Measurements from ENCODE around the gene SPINDOC. TPM values are rescaled to one million over a fixed set of nuclear protein-coding genes. Genes with fewer than 3 reads are reported as not detected.

Gene SPINDOC
- total RNA-seq, 2 experiments from 2014 or later, result 4.0 to 4.8 TPM

- Histone ChIP-seq H3K27me3 (ENCODE audit: control insufficient read depth in 1 of 2, insufficient read depth in 2 of 2, low read length in 2 of 2) (no peaks in the 10 kb centered on the region), H3K9me3 (ENCODE audit: control insufficient read depth in 1 of 2, insufficient read depth in 1 of 2, low read length in 2 of 2) (no peaks in the 10 kb centered on the region), H3K27ac (ENCODE audit: low read depth in 1 of 2, low read length in 2 of 2) (no peak overlapping the region), H3K36me3 (ENCODE audit: insufficient read depth, low read length) (peaks cover 47% of the 10 kb centered on the region), H3K4me1 (ENCODE audit: insufficient read depth, low read length) (peaks cover 83% of the 10 kb centered on the region), H3K4me3 (ENCODE audit: low read length) (no peak overlapping the region)
- H3K27ac Mint-ChIP-seq, result peak overlapping the region; percentile 47
- no peaks in the 10 kb centered on the region for H3K27me3 Mint-ChIP-seq
- CTCF ChIA-PET, result interaction anchor here (2.2 kb wide), 1 partner anchor 101 kb away, joined by 8 read pairs; no protein-coding TSS in a partner anchor
- peaks cover 76% of the 10 kb centered on the region for H3K36me3 Mint-ChIP-seq (ENCODE audit: low read depth)
- H3K4me1 Mint-ChIP-seq (ENCODE audit: low read depth), result peaks cover 83% of the 10 kb centered on the region
- H3K9me3 Mint-ChIP-seq, result no peaks in the 10 kb centered on the region
- TF ChIP-seq CTCF (IDR thresholded peaks at IDR 0.05), result no peak
- POLR2A ChIA-PET, result interaction anchor here (1.0 to 2.4 kb wide), 2 partner anchors 43 to 76 kb away, joined by 5 to 6 read pairs; no protein-coding TSS in a partner anchor
- intact Hi-C loops (cut with DNase I, micrococcal nuclease), result no loop called here
- H3K4me3 Mint-ChIP-seq, result no peak overlapping the region
- DNase-seq, result no peak
- no peak for ATAC-seq (ENCODE audit: poor library complexity)
Observed at GRCh38 chr11:63844836-63845235, 31.6 kb downstream of the SPINDOC start.

- Histone ChIP-seq H3K27me3 (ENCODE audit: control insufficient read depth in 1 of 2, insufficient read depth in 2 of 2, low read length in 2 of 2) (no peaks in the 10 kb centered on the region), H3K27ac (ENCODE audit: low read depth in 1 of 2, low read length in 2 of 2) (no peak overlapping the region), H3K4me3 (ENCODE audit: low read length) (no peak overlapping the region), H3K9me3 (ENCODE audit: control insufficient read depth in 1 of 2, insufficient read depth in 1 of 2, low read length in 2 of 2) (no peaks in the 10 kb centered on the region), H3K4me1 (ENCODE audit: insufficient read depth, low read length) (peaks cover 79% of the 10 kb centered on the region), H3K36me3 (ENCODE audit: insufficient read depth, low read length) (peaks cover 47% of the 10 kb centered on the region)
- Mint-ChIP-seq H3K9me3 (no peaks in the 10 kb centered on the region), H3K36me3 (ENCODE audit: low read depth) (peaks cover 76% of the 10 kb centered on the region), H3K27me3 (no peaks in the 10 kb centered on the region), H3K27ac (peak overlapping the region; percentile 47), H3K4me3 (no peak overlapping the region), H3K4me1 (ENCODE audit: low read depth) (peaks cover 86% of the 10 kb centered on the region)
- CTCF ChIA-PET, result interaction anchor here (2.2 kb wide), 1 partner anchor 101 kb away, joined by 8 read pairs; no protein-coding TSS in a partner anchor
- TF ChIP-seq CTCF (IDR thresholded peaks at IDR 0.05), result no peak
- DNase-seq (peak in 2 of 14 experiments; percentile 55 to 63), ATAC-seq (ENCODE audit: poor library complexity) (no peak)
- POLR2A ChIA-PET, result interaction anchor here (1.0 to 2.4 kb wide), 2 partner anchors 43 to 76 kb away, joined by 5 to 6 read pairs; no protein-coding TSS in a partner anchor
- intact Hi-C loops (cut with DNase I, micrococcal nuclease), result no loop called here
Observed at GRCh38 chr11:63845303-63845702, 32.0 kb downstream of the SPINDOC start.

GRCh38 chr11:63845911-63846310, 32.7 kb downstream of the SPINDOC start:
- Mint-ChIP-seq H3K36me3 (ENCODE audit: low read depth) (peaks cover 76% of the 10 kb centered on the region), H3K27ac (peak overlapping the region; percentile 47), H3K27me3 (no peaks in the 10 kb centered on the region), H3K4me1 (ENCODE audit: low read depth) (peaks cover 86% of the 10 kb centered on the region), H3K9me3 (no peaks in the 10 kb centered on the region), H3K4me3 (no peak overlapping the region)
- Histone ChIP-seq H3K36me3 (ENCODE audit: insufficient read depth, low read length) (peaks cover 47% of the 10 kb centered on the region), H3K9me3 (ENCODE audit: control insufficient read depth in 1 of 2, insufficient read depth in 1 of 2, low read length in 2 of 2) (no peaks in the 10 kb centered on the region), H3K27ac (ENCODE audit: low read depth in 1 of 2, low read length in 2 of 2) (no peak overlapping the region), H3K4me3 (ENCODE audit: low read length) (no peak overlapping the region), H3K27me3 (ENCODE audit: control insufficient read depth in 1 of 2, insufficient read depth in 2 of 2, low read length in 2 of 2) (no peaks in the 10 kb centered on the region), H3K4me1 (ENCODE audit: insufficient read depth, low read length) (peaks cover 79% of the 10 kb centered on the region)
- ATAC-seq (ENCODE audit: poor library complexity), result no peak
- POLR2A ChIA-PET, result interaction anchor here (2.4 kb wide), 1 partner anchor 42 kb away, joined by 6 read pairs; no protein-coding TSS in a partner anchor
- no peak for TF ChIP-seq CTCF (IDR thresholded peaks at IDR 0.05)
- DNase-seq, result no peak
- CTCF ChIA-PET, result interaction anchor here (1.0 kb wide), 1 partner anchor 8 kb away, joined by 3 read pairs; no protein-coding TSS in a partner anchor
- intact Hi-C loops (cut with DNase I, micrococcal nuclease), result no loop called here
